Measurements from ENCODE around the gene RIIAD1. TPM values are rescaled to one million over a fixed set of nuclear protein-coding genes. Genes with fewer than 3 reads are reported as not detected.

The RIIAD1 gene
- total and polyA plus RNA-seq, 8 donors = 0.39 to 4.0 (median 1.7) TPM; not detected in 1

- ATAC-seq = no peak
- Histone ChIP-seq H3K9me3 (peaks cover 0 to 8% of the 10 kb centered on the region in 2 donors), H3K27me3 (no peaks in the 10 kb centered on the region), H3K27ac (no peak overlapping the region), H3K4me1 (peaks cover 0 to 5% of the 10 kb centered on the region in 2 donors), H3K4me3 (no peak overlapping the region), H3K36me3 (no peaks in the 10 kb centered on the region)
- DNase-seq = no peak
- no peak for TF ChIP-seq CTCF (IDR thresholded peaks at IDR 0.05)
- intact Hi-C loops (cut with DNase I) = no loop called here
Measured at GRCh38 chr1:151741516-151741915, 20.2 kb downstream of the RIIAD1 start.

DNA sequence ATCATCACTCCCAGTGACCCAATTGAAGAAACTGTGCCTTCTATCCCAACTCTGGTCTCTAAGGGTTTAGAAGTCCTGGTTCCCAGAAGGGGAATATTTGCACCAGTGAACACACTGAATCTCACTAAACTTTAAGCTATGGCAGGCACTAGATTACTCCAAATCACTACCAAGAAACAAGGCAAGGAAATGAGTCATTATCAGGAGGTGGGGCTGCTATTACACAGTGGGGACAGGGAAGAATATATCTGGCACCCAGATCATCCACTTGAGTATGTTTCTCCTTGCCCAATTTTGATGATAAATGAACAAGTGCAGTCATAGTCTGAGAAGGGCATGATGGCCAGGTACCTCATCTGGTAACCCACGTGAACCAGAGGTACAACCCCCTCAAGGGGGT is 35.0 kb downstream of the RIIAD1 start:
- intact Hi-C loops (cut with DNase I) = no loop called here
- H3K4me1 ChIP-seq = no peaks in the 10 kb centered on the region

GRCh38 chr1:151759241-151759640 is 37.9 kb downstream of the RIIAD1 start:
- no peak for TF ChIP-seq CTCF (IDR thresholded peaks at IDR 0.05)
- peaks cover 4 to 56% of the 10 kb centered on the region in 2 donors for H3K36me3 ChIP-seq
- intact Hi-C loops (cut with DNase I) = no loop called here

More for the DNA sequence above, 35.0 kb downstream of the RIIAD1 start:
- Histone ChIP-seq H3K9me3 (no peaks in the 10 kb centered on the region), H3K36me3 (peaks cover 0 to 46% of the 10 kb centered on the region in 2 donors), H3K27me3 (no peaks in the 10 kb centered on the region), H3K27ac (no peak overlapping the region), H3K4me3 (no peak overlapping the region)
- no peak for TF ChIP-seq CTCF (IDR thresholded peaks at IDR 0.05)
- no peak for ATAC-seq
- no peak for DNase-seq

DNA sequence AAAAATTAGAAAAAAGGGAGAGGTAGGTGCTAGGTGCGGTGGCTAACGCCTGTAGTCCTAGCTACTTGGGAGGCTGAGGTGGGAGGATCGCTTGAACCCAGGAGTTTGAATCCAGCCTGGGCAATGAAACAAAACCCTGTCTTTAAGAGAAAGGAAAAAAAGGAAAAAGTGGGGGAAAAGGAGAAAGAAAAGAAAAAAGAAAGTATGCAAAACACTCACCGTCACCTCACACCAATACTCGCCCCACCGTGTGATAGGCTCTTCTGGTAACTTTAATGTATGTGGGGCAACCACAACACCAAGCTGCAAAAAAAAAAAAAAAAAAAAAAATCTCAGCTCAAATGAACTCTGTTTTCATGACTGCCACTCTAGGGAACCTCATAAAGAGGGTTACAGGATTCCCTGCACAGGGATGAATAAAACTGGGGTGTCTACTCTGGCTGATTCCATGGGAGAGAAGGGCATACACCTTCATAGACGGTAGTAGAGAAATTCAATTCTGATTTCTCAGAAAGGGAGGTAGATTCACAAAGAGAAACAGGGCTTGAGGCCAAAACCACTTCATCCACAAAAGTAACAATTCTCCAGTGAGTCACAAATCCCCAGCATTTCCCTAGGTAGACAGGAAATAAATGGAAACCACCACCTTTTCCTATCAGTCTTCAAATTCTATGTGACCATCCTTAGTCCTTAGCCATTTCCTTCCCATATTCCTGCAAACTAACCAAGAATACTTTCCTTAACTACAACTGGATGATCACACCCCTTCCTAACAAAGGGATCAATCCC is 39.5 kb downstream of the RIIAD1 start:
- ATAC-seq (no peak), DNase-seq (no peak)
- Histone ChIP-seq H3K27me3 (no peaks in the 10 kb centered on the region), H3K4me1 (peaks cover 7 to 15% of the 10 kb centered on the region in 2 donors), H3K9me3 (no peaks in the 10 kb centered on the region), H3K4me3 (no peak overlapping the region), H3K36me3 (peaks cover 4 to 51% of the 10 kb centered on the region in 2 donors), H3K27ac (no peak overlapping the region)
- no peak for TF ChIP-seq CTCF (IDR thresholded peaks at IDR 0.05)
- intact Hi-C loops (cut with DNase I) = no loop called here

More at GRCh38 chr1:151759241-151759640, 37.9 kb downstream of the RIIAD1 start:
- Histone ChIP-seq H3K27me3 (no peaks in the 10 kb centered on the region), H3K4me1 (peaks cover 7 to 15% of the 10 kb centered on the region in 2 donors), H3K27ac (no peak overlapping the region), H3K9me3 (no peaks in the 10 kb centered on the region), H3K4me3 (no peak overlapping the region)
- DNase-seq (no peak), ATAC-seq (no peak)
